HL-60/S4 (cell line): ENCODE results near the gene MRPL10.

Source experiments
- in situ Hi-C: fragments of 300-500 bp; cut with MboI; formaldehyde crosslinking; loops from 2 replicates; pipeline ENCODE4 v1.14.3; 2022; ENCODE audit warnings: low sequenced_read_pairs

Gene MRPL10

GRCh38 chr17:47831003-47831933 is at the start of gene MRPL10, which contains the start of gene LRRC46:
TSS of gene MRPL10 (minus strand) at chr17:47831541. CDS start at chr17:47831511, 30 bp downstream.
TSS of gene LRRC46 (plus strand) at chr17:47831670. CDS start at chr17:47831990, 320 bp downstream.
- in situ Hi-C loops, result loop anchor here (10.0 kb wide), 1 partner anchor 184 kb away; no protein-coding TSS in a partner anchor

GRCh38 chr17:47879776-47880454 is 48.6 kb upstream of the MRPL10 start:
- in situ Hi-C loops, result no loop called here

- in situ Hi-C loops, result no loop called here
These were observed 47.8 kb upstream of the MRPL10 start for GRCh38 chr17:47879028-47879585.

GRCh38 chr17:47878203-47879027 is 47.1 kb upstream of the MRPL10 start:
- in situ Hi-C loops, result no loop called here

- in situ Hi-C loops, result no loop called here
These were observed 46.2 kb upstream of the MRPL10 start for GRCh38 chr17:47877368-47878034.

GRCh38 chr17:47875011-47875985 is 44.0 kb upstream of the MRPL10 start:
- in situ Hi-C loops, result no loop called here

- in situ Hi-C loops, result no loop called here
These were observed 42.1 kb upstream of the MRPL10 start for GRCh38 chr17:47873200-47874090.

GRCh38 chr17:47872651-47873161 is 41.4 kb upstream of the MRPL10 start:
- in situ Hi-C loops, result no loop called here

- in situ Hi-C loops, result no loop called here
These were observed 40.8 kb upstream of the MRPL10 start for GRCh38 chr17:47872019-47872650.

GRCh38 chr17:47871048-47871447 is 39.7 kb upstream of the MRPL10 start:
- in situ Hi-C loops, result no loop called here

- in situ Hi-C loops, result no loop called here
These were observed 38.7 kb upstream of the MRPL10 start for GRCh38 chr17:47870056-47870455.

- in situ Hi-C loops, result no loop called here
These were observed 37.8 kb upstream of the MRPL10 start for GRCh38 chr17:47869114-47869513.

GRCh38 chr17:47867813-47868533 is 36.6 kb upstream of the MRPL10 start:
- in situ Hi-C loops, result no loop called here

GRCh38 chr17:47866941-47867340 is 35.6 kb upstream of the MRPL10 start:
- in situ Hi-C loops, result no loop called here

GRCh38 chr17:47864791-47865216 is 33.5 kb upstream of the MRPL10 start:
- in situ Hi-C loops, result no loop called here

- in situ Hi-C loops, result no loop called here
These were observed 31.5 kb upstream of the MRPL10 start for GRCh38 chr17:47862621-47863440.
